Aorta (tissue), 5 donors: ENCODE results near the gene SNRNP70. TPM values are rescaled to one million over a fixed set of nuclear protein-coding genes. Genes with fewer than 3 reads are reported as not detected.

ENCODE experiments used
- ATAC-seq: fragments of 200-7000 bp; cut with Tn5 transposase; one replicate; pipeline ENCODE4 v1.9.1; 2022; ENCODE audit warnings: moderate library complexity; ENCODE audit not compliant: low FRiP score
- DNase-seq, 2 donors: peaks; one replicate each; pipeline ENCODE4 v3.0.0-alpha.2; 2020
- H3K27ac ChIP-seq, 2 donors: one replicate each; pipeline ENCODE4 v1.5.1; 2013; ENCODE audit warnings: low read length in 2 of 2, mild to moderate bottlenecking in 2 of 2, moderate library complexity in 2 of 2, control low read depth in 1 of 2, inconsistent platforms in 1 of 2, low read depth in 1 of 2
- H3K27me3 ChIP-seq, 2 donors: one replicate each; pipeline ENCODE4 v1.6.1; 2013; ENCODE audit warnings: control low read depth in 1 of 2, low read length in 1 of 2, mild to moderate bottlenecking in 1 of 2, moderate library complexity in 1 of 2; ENCODE audit not compliant: insufficient read depth in 2 of 2, control insufficient read depth in 1 of 2
- H3K36me3 ChIP-seq, 2 donors: one replicate each; pipeline ENCODE4 v1.6.1; 2013; ENCODE audit warnings: control low read depth in 1 of 2, low read length in 1 of 2, mild to moderate bottlenecking in 1 of 2; ENCODE audit not compliant: insufficient read depth in 2 of 2, control insufficient read depth in 1 of 2
- H3K4me1 ChIP-seq, 2 donors: one replicate each; pipeline ENCODE4 v1.6.1; 2013; ENCODE audit warnings: low read length in 2 of 2, control low read depth in 1 of 2, mild to moderate bottlenecking in 1 of 2, moderate library complexity in 1 of 2; ENCODE audit not compliant: insufficient read depth in 2 of 2, control insufficient read depth in 1 of 2
- H3K4me3 ChIP-seq, 2 donors: one replicate each; pipeline ENCODE4 v1.5.1; 2013; ENCODE audit warnings: low read length in 2 of 2, control low read depth in 1 of 2, mild to moderate bottlenecking in 1 of 2
- H3K9me3 ChIP-seq: one replicate; pipeline ENCODE4 v1.6.1; 2013; ENCODE audit warnings: mild to moderate bottlenecking, low read length; ENCODE audit not compliant: control insufficient read depth
- WGBS, 2 donors: extraction: QIAGEN DNeasy Blood & Tissue Kit; methylation state at CpG; one replicate each; pipeline ENCODE4 v1.1.7; 2013; 5-methylcytosine and 5-hydroxymethylcytosine counted together
- intact Hi-C, 2 donors: fragments of 100-400 bp; cut with DNase I; formaldehyde crosslinking; loops; one replicate each; pipeline versions ENCODE4 v1.14.2 to v1.15.0; 2022
- polyA plus RNA-seq, 2 donors: library from polyadenylated mRNA; stranded (reverse); fragments of 200-250 nt; gene quantifications; one replicate each; pipeline ENCODE4 v1.2.3, GENCODE V29; 2013
- total RNA-seq, 2 donors: library from RNA; stranded (reverse); fragmentation: NEBNext Ultra II Directional; extraction: Animal tissue kit (Norgen Biotek cat#: 25700); gene quantifications; one replicate each; pipeline ENCODE4 v1.2.1, GENCODE V29; 2021
- donor health status: healthy with polysubstance abuse.
- donor health status: Bipolar disorder and iron deficiency.
- donor health status: DM: no; HTN: no; CAD: no.
- donor health status: DM: no; HTN: no; CAD: no.
- donor health status: DM: yes; HTN: yes; CAD: no.

The SNRNP70 gene
- total and polyA plus RNA-seq, 4 donors: 54.5 to 694 (median 209) TPM

DNA sequence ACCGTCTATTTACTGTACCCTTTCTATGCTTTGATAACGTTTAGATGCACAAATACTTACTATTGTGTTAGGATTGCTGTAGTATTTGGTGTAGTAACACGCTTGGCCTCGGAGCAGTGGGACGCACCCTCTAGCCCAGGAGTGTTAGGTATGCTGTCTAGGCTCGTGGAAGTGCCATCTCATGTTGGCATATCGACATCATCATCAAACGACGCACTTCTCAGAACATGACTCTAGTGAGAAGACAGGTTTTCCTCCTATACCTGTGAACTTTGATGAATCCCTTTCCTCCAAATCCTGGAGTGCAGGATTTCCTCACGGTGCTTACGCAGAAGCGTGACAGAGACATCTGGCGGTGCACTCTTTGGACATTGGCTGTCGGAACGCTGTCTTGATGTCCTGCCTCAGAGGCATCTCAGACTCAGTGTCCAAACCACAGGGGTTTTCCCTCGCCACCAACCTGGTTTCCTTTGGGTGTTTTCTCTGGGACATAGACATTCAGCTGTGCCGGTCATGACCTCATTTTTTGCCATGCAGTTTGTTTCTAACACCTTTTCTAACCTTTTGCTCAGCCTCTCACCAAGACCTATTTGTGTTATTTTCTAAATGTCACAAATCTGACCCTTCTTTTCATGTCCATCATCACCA, 6.3 kb downstream of the SNRNP70 start:
- DNase-seq (no peak), ATAC-seq (no peak)
- H3K27ac ChIP-seq: no peak overlapping the region
- no peak overlapping the region for H3K4me3 ChIP-seq
- peaks cover 8 to 9% of the 10 kb centered on the region in 2 donors for H3K36me3 ChIP-seq
- no peaks in the 10 kb centered on the region for H3K9me3 ChIP-seq
- no peaks in the 10 kb centered on the region for H3K27me3 ChIP-seq
- 91 to 93% methylated on average over 17 of the region's 17 CpGs for WGBS, 2 donors
- intact Hi-C loops: loop anchor here in 1 of 2 donors (5.0 to 10.0 kb wide), 2 partner anchors 53 to 106 kb away; no protein-coding TSS in a partner anchor
- H3K4me1 ChIP-seq: no peaks in the 10 kb centered on the region

DNA sequence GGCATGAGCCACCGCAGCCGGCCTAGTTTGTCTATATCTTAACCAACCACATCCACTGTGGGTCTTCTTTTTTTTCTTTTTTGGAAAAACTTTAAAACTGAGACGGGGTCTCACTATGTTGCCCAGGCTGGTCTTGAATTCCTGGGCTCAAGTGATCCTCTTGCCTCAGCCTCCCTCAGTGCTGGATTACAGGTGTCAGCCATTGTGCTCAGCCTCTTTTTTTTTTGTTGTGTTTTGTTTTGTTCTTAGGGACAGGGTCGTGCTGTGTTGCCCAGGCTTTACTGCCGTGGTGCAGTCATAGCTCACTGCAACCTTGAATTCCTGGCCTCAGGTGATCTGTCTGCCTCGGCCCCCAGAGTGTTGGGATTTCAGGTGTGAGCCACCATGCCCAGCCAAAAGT, 7.4 kb downstream of the SNRNP70 start:
- H3K27ac ChIP-seq: no peak overlapping the region
- DNase-seq: no peak
- H3K36me3 ChIP-seq: peaks cover 7 to 8% of the 10 kb centered on the region in 2 donors
- no peaks in the 10 kb centered on the region for H3K4me1 ChIP-seq
- no peak overlapping the region for H3K4me3 ChIP-seq
- H3K9me3 ChIP-seq: no peaks in the 10 kb centered on the region
- ATAC-seq: no peak
- 88% methylated on average over 6 of the region's 6 CpGs for WGBS, 2 donors
- intact Hi-C loops: loop anchor here in 1 of 2 donors (5.0 to 10.0 kb wide), 2 partner anchors 52 to 105 kb away; no protein-coding TSS in a partner anchor
- H3K27me3 ChIP-seq: no peaks in the 10 kb centered on the region

DNA sequence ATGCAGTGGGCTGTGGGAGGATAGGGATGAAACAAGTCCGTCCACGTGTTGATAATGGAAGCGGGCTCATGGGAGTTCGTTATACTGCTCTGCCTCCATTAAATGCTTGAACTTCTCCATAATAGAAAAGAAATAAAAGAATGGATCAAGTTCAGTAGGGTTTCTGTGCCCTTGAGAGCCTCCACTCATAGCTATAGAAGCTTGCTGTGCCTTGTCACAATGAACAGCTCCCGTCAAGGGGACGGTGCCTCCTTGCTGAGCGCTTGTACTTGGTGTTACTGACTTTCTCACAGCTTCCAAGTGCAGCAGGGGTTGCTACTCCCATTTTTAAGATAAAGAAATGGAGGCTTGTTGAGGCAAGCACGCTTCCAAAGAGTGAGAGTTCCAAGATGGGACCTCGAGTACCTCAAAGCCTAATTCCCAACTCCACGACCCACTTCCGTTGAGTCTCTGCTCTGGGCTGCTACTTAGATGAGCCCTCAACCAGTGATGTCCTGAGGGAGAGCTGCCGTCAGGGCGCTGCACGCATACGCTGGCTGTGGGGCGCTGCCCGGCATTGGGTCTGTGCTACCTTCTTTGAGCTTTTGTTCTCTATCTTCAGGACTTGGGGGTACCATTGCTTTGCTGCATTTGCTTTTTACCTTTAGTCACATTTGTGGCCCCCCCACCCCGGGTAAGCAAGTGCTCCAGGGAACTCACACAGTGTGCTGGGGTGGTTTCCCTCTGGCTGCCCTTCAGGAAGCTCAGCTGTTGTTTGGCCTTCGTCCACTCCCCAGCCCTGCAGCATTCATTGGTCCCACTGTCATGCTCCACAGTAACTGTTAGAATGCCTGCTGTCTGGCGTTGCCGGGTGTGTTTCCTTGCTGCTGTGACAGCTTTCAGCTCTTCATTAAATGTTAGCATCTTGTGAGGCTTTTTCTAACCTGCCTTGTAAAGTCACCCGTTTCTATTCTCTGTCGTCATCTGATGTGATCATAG, 9.5 kb downstream of the SNRNP70 start:
- Histone ChIP-seq H3K9me3 (no peaks in the 10 kb centered on the region), H3K36me3 (peaks cover 7 to 11% of the 10 kb centered on the region in 2 donors), H3K27ac (no peak overlapping the region), H3K4me1 (no peaks in the 10 kb centered on the region), H3K4me3 (no peak overlapping the region), H3K27me3 (no peaks in the 10 kb centered on the region)
- 71 to 72% methylated on average over 23 of the region's 23 CpGs for WGBS, 2 donors
- intact Hi-C loops: loop anchor here (5.0 to 10.0 kb wide), 3 partner anchors 50 to 113 kb away; no protein-coding TSS in a partner anchor
- ATAC-seq: no peak
- no peak for DNase-seq

DNA sequence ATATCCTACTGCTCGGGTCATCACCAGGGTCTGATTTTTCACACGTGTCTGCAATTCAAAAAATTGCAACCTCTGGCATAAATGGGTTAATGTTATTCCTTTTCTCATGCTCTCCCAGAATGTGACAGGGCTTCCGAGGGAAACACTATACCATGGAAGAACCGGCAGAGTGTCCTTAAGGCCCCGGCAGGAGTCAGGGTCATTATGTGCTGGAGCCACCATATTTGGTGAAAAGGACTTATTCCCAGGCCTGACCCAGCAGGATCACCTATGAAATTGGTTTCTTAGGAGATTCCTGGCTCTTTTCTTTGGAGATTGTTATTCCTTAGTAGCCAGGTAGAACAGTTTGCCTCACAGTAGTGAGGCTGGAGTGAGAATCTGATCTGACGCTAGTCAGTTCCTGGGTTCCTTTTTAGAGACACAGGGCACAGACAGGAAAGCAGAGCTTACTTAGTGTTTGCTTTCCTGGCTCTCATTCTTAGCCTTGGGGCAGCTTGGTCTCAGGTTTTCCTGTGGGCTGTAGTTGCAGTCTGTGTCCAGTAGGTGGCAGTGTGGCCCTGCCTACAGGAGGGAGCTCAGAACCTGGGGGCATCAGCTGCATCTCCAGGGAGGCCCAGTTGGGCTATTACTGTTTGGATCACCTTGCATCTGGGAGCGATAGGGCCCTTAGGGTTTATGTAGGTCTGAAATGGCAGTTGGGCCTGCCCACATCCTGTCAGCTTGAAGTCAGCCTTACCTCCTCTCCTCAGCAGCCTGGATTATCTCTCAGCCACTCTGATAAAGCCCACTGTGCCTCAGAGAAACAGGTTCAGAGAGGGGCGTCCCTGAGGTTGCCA, 12.4 kb downstream of the SNRNP70 start:
- Histone ChIP-seq H3K27ac (no peak overlapping the region), H3K27me3 (no peaks in the 10 kb centered on the region), H3K4me3 (no peak overlapping the region), H3K36me3 (peaks cover 0 to 9% of the 10 kb centered on the region in 2 donors), H3K4me1 (no peaks in the 10 kb centered on the region), H3K9me3 (no peaks in the 10 kb centered on the region)
- intact Hi-C loops: loop anchor here (5.0 to 10.0 kb wide), 2 partner anchors 47 to 110 kb away; no protein-coding TSS in a partner anchor
- DNase-seq: peak in 1 of 2 donors; percentile 74
- ATAC-seq: peak; percentile 84
- 39 to 42% methylated on average over 8 of the region's 8 CpGs for WGBS, 2 donors

DNA sequence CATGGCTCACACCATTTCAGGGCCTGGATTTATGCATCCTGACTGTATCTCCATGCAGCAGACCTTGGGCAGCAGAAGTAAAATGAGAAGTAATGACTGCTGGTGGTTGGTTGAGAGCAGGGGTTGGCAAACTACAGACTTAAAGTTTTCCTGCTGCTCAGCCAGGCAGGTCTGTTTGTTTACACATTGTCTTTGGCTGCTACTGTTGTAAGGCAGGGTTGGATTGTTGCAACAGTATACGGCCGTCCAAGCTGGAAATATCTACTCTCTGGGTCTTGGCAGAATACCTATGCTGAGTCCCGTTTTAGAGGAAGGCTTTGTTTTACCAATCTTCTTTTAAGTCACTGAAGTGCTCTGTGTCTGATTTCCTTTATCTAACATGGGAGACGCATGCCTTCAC, 13.5 kb downstream of the SNRNP70 start:
- WGBS, 2 donors: 69 to 74% methylated on average over 4 of the region's 4 CpGs
- peaks cover 0 to 9% of the 10 kb centered on the region in 2 donors for H3K36me3 ChIP-seq
- H3K27ac ChIP-seq: no peak overlapping the region
- H3K4me1 ChIP-seq: no peaks in the 10 kb centered on the region
- ATAC-seq: no peak
- intact Hi-C loops: loop anchor here (5.0 to 10.0 kb wide), 2 partner anchors 46 to 109 kb away; no protein-coding TSS in a partner anchor
- no peaks in the 10 kb centered on the region for H3K9me3 ChIP-seq
- DNase-seq: no peak
- H3K27me3 ChIP-seq: no peaks in the 10 kb centered on the region
- H3K4me3 ChIP-seq: no peak overlapping the region

DNA sequence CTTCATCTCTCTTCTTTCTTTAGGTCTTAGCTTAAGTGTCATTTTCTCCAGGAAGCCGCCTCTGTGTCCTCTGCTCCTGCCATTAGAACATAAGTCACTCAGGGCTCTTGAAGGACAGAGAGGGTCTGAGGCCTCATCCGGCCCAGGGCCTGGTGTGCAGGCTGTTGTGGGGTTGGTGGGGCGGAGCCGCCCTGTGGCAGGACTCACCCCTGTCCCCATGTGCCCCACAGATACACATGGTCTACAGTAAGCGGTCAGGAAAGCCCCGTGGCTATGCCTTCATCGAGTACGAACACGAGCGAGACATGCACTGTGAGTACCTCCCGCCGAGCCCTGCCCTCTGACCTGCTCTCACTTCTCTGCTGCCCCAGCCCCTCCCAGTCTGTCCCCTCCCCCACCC, 15.9 kb downstream of the SNRNP70 start:
- ATAC-seq (no peak), DNase-seq (no peak)
- Histone ChIP-seq H3K36me3 (peaks cover 0 to 9% of the 10 kb centered on the region in 2 donors), H3K4me1 (no peaks in the 10 kb centered on the region), H3K9me3 (no peaks in the 10 kb centered on the region), H3K27me3 (no peaks in the 10 kb centered on the region), H3K4me3 (no peak overlapping the region), H3K27ac (no peak overlapping the region)
- 84 to 90% methylated on average over 12 of the region's 12 CpGs for WGBS, 2 donors
- intact Hi-C loops: loop anchor here in 1 of 2 donors (5.0 kb wide), 1 partner anchor 101 kb away; no protein-coding TSS in a partner anchor

DNA sequence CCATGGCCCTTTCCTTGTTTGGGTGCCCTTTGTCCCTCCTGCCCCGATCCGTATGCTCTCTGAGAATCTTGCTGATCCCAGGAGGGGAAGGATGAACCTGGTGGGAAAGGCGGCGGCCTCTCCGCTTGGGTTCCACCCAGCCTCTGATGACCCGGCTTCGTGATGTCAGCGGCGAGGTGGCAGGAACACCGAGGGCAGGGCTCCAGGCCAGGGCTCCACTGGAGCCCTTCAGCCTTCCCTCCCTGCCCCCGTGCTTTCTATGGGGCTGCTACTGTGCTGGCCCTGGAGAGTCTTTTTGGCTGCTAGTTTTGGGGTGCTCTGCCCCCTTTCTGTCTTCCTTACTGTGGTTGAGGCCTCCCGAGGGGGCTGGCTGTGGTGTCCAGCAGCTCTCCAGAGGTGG, 17.1 kb downstream of the SNRNP70 start:
- Histone ChIP-seq H3K27ac (no peak overlapping the region), H3K4me3 (no peak overlapping the region), H3K27me3 (no peaks in the 10 kb centered on the region), H3K36me3 (peaks cover 0 to 9% of the 10 kb centered on the region in 2 donors), H3K4me1 (no peaks in the 10 kb centered on the region), H3K9me3 (no peaks in the 10 kb centered on the region)
- intact Hi-C loops: loop anchor here in 1 of 2 donors (5.0 kb wide), 1 partner anchor 100 kb away; no protein-coding TSS in a partner anchor
- DNase-seq: no peak
- 81 to 92% methylated on average over 12 of the region's 12 CpGs for WGBS, 2 donors
- no peak for ATAC-seq
